Stimulated activated CD4-positive, alpha-beta T cell treated with anti-CD3 and anti-CD28 coated beads, Interleukin-15, amount 100 ng/mL, for 48 hours (primary cell): ENCODE results near the gene SFMBT1.

ENCODE experiments used
- DNase-seq, 2 donors: peaks; one replicate each; pipeline ENCODE4 v3.0.0-alpha.2; 2020; ENCODE audit warnings: low read depth in 2 of 2

The SFMBT1 gene

GRCh38 chr3:52889901-52890300 is 156.0 kb downstream of the SFMBT1 start:
- DNase-seq = no peak

DNA sequence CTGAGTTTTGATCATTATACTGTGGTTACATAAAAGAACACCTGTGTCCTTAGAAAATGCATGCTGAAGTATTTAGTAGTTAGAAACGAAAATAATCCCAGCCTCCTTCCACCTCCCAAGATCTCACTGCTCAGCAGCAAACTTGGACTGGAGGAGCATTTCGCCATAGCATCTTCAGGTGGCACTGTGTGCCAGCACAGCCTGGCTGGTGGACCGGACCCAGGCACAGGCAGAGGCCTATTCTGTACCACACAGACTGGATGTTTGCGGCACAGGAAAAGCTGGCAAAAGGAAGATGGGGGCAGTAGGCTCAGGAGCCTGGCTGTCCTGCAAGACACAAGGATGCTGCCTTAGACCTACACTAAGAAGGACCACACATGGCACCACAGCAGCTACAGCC is 158.7 kb downstream of the SFMBT1 start:
- no peak for DNase-seq

DNA sequence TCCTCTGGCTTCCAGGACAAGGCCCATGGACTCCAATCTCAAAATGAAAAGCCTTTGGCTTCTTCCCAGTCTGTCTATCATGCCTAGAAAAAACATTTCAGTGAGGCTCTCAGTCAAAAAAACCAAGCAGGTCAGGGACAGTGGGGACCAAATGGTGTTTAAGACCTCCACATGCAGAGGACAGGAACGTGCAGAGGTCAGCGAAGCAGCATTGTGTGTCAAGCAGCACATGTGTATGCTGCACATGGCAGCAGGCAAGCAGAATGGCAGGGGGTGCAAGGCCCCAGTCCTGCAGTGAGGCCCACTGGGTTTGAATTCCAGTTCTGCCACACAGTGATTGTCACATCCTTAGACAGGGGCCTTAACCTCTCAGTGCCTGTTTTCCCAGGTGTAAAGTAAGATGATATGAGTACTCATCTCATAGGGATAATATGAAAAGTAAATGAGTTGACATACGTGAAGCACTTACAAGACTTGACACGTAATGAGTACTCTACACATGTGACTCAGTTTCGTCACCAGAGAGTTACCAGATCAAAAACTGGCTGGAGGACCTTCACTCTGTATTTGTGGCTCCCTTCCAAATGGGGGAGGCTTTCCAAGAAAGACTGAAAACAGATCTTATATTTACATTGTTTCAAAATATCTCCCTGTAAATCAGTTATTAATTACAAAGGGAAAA is 159.7 kb downstream of the SFMBT1 start:
- no peak for DNase-seq

DNA sequence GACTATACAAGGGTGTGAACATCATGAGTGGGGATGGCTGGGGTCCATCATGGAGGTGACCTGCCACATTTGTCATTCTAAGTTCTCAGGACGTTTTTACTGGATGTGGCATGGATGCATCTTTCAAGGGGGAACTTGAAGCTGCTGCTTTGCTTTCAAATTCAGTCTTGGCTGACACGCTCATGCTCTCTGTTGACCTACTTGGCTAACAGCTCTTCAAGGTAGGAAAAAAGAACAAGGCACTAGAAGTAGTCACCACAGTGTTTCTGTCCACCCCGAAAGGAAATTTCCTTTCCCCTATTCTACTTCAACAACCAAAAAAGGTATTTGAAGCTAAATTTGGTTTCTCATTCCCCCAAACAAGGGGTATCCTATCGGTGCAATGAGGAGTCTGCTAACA is 163.5 kb downstream of the SFMBT1 start:
- no peak for DNase-seq

DNA sequence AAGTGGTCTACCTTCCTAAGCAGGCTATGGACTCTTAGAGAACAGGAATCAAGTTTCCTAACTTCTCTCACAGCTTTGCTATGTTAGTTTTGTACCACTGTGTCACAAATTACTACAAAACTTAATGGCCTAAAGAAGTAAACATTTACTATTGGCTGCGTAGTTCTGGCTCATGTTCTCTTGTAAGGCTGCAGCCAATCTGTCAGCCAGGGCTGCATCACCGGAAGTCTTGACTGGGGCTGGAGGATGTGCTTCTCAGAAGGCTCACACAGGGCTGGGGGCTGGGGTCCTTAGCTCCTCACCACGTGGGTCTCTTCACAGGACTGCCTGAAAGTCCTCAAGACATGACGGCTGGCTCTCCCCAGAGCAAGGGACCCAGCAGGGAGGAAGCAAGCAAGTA is 164.0 kb downstream of the SFMBT1 start:
- no peak for DNase-seq

GRCh38 chr3:52880474-52880873 is 165.4 kb downstream of the SFMBT1 start:
- DNase-seq = no peak

DNA sequence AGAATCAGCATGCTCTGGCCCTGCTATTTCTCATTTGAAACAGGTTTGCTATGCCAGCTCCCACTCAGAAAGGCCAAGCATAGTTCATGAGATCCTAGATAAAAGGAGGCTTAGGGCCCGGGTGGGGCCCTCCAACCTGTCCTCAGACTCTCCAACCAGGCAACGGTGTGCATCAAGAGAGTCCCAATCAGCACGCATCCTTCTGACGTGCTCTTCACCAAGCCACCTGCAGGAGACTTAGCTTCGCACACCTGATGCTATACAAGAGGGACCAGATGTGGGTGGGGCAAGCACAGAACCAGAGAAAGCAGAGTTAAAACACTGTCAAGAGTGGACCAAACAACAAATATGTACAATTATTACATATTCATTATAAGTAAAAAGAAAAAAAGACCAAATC is 165.8 kb downstream of the SFMBT1 start:
- DNase-seq = no peak

DNA sequence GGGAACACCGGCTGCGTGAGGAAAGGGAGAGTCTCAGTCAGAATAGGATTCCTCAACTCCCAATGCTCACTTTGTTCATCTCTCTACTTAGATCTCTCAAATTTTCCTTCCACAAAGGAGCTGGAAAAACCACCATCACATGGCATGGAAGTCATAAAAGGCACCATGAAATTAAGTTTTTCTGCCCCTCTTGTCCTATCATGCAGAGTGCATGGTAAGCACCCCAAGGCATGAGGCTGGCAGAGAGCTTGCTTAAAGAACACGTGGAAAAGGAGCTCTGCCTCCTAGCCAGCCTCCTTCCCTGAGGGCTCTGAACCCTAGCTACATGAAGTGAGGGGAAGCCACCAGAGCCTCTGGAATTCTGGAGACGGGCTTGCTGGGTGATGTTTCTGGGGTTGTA is 166.3 kb downstream of the SFMBT1 start:
- no peak for DNase-seq

DNA sequence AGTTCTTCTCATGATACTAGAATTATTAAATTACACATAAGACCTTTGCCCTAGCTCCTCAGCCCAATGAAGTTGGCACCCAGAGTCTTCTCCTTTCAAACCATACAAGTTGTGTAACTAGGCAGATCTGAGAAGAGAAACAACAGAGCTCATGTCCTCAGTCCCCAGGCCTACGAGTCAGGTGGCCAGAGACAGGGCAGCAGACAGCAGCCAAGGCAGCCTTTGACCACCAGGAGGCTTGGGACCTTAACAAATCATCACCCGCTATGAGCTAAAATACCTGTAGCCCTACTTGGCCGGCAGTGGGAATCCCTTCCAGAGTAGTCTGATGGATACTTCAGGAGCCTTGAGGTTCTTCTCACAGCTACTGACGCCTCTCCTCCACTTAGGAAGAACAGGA is 166.8 kb downstream of the SFMBT1 start:
- no peak for DNase-seq

- no peak for DNase-seq
Measured at GRCh38 chr3:52877085-52877484, 168.8 kb downstream of the SFMBT1 start.

GRCh38 chr3:52874864-52875587 is 170.8 kb downstream of the SFMBT1 start:
- no peak for DNase-seq

- no peak for DNase-seq
Measured at GRCh38 chr3:52874160-52874701, 171.6 kb downstream of the SFMBT1 start.

GRCh38 chr3:52873433-52874159 is 172.3 kb downstream of the SFMBT1 start:
- no peak for DNase-seq

GRCh38 chr3:52872245-52872644 is 173.6 kb downstream of the SFMBT1 start:
- DNase-seq = no peak

- no peak for DNase-seq
Measured at GRCh38 chr3:52871761-52872160, 174.1 kb downstream of the SFMBT1 start.

GRCh38 chr3:52870471-52870870 is 175.4 kb downstream of the SFMBT1 start:
- no peak for DNase-seq

DNA sequence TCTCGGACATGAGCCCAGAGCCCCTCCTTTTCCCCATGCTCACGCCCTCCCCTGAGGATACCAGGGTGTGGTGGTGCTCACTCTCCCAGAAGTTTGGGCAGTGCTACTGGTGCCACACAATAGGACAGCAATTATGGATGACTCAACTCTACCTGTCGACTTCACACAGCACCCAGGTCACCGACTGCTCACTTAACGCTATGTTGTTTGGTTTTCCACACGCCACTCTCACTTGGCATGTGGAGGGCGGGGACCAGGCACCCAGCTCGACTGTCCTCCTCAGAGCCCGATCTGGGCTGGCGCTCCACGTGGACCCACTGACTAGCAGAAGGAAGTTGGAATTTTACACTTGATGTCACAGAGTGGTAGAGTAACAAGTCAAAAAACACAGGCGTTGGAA is 179.4 kb downstream of the SFMBT1 start:
- DNase-seq = no peak

DNA sequence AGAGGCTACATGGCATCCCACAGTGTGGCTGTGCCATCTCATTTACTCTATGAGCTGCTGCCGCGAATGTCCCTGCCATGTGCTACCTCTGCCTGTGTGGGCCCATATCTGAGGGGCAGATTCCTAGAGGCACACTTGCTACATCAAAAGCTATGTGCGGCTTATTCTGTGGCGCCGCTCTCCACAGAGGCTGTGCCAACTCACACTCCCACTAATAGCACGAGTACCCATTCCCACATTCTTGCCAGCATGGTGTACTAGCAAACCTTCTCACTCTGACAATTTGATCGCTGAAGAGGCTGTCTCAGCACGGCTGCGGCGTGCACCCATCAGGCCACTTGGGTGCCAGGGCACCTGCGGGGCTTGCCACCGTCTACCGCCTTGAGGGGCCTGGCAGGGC is 179.9 kb downstream of the SFMBT1 start:
- DNase-seq = no peak

GRCh38 chr3:52860424-52860768 is 185.5 kb downstream of the SFMBT1 start:
- no peak for DNase-seq

DNA sequence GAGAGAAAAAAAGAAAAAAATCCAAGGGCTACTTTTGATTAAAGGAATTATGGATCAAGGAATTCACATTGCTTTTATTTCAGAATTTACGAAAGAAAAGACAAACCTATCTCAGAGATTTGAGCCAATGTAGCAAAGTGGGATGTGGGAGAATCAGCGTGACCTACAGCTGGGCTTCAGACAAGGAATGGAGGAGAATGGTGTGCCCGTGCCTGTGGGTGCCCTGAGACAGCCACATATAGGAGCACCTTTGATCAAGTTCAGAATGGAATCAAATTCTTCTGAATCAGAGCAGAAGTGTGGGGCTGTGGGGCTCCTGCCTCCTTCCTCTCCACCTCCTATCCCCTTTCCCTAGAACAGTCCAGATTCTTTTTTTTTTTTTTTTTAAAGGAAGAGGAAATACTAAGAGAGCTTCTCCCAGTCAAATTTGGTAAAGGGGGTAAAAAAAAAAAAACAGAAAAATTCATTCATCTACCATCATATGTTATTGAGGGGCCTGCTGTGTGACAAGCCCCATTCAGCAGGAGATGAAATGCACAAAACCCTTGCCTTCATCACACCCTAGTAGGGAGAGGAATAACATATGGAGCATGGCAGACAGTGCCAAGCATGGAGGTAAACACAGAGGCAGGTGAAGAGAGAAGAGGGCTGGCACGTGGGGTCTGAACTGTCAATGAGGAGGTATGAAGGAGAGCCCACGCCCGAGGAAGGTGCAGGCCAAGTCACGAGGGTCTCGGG is 186.0 kb downstream of the SFMBT1 start:
- DNase-seq = no peak

- DNase-seq = no peak
Measured at GRCh38 chr3:52857864-52858263, 188.0 kb downstream of the SFMBT1 start.

GRCh38 chr3:52857133-52857532 is 188.7 kb downstream of the SFMBT1 start:
- DNase-seq = no peak
